Keratinocyte (primary cell): ENCODE measurements around the gene RAPGEF4. TPM values are rescaled to one million over a fixed set of nuclear protein-coding genes. Genes with fewer than 3 reads are reported as not detected.

Source experiments
- DNase-seq: peaks from one replicate; pipeline ENCODE4 v3.0.0-alpha.2; 2011; ENCODE audit warnings: low read depth, missing footprints, low spot score
- FAIRE-seq: peaks from 2 replicates; lab custom pipeline; 2011; peaks lifted over from hg19 to GRCh38; lab: Jason Lieb, UNC
- H2AFZ ChIP-seq: 2 replicates; pipeline ENCODE4 v1.6.0; 2012; ENCODE audit warnings: low read length, control low read depth, inconsistent platforms; ENCODE audit not compliant: control insufficient read depth
- H3K27ac ChIP-seq: 2 replicates; pipeline ENCODE4 v1.5.1; 2011; ENCODE audit warnings: low read length; ENCODE audit not compliant: control insufficient read depth, insufficient read depth
- H3K27me3 ChIP-seq: 3 replicates; pipeline ENCODE4 v1.6.0; 2011; ENCODE audit warnings: low read length; ENCODE audit not compliant: control insufficient read depth, insufficient read depth; ENCODE audit errors: extremely low read depth
- H3K36me3 ChIP-seq, 2 experiments: 2 replicates in 1 of 2; 3 replicates in 1 of 2; pipeline ENCODE4 v1.5.1; 2011; ENCODE audit warnings: low read length in 2 of 2, mild to moderate bottlenecking in 1 of 2; ENCODE audit not compliant: control insufficient read depth in 2 of 2, insufficient read depth in 2 of 2; ENCODE audit errors: extremely low read depth in 1 of 2
- H3K4me1 ChIP-seq: 3 replicates; pipeline ENCODE4 v1.5.1; 2011; ENCODE audit warnings: low read length; ENCODE audit not compliant: control insufficient read depth, insufficient read depth; ENCODE audit errors: extremely low read depth
- H3K4me2 ChIP-seq: 3 replicates; pipeline ENCODE4 v1.6.0; 2011; ENCODE audit warnings: low read depth, low read length; ENCODE audit not compliant: control insufficient read depth, insufficient read depth; ENCODE audit errors: extremely low read depth
- H3K4me3 ChIP-seq, 3 experiments: fragments of 200-600 bp in 1 of 3; sonication (generic) in 1 of 3; 2 replicates in 2 of 3; 3 replicates in 1 of 3; pipeline ENCODE4 v1.5.1; 2011 to 2016; ENCODE audit warnings: low read length in 3 of 3, mild to moderate bottlenecking in 3 of 3, control low read depth in 2 of 3, inconsistent platforms in 1 of 3, low read depth in 1 of 3, mixed read lengths in 1 of 3, mixed run types in 1 of 3, moderate library complexity in 1 of 3; ENCODE audit not compliant: control insufficient read depth in 2 of 3, insufficient read depth in 2 of 3; ENCODE audit errors: extremely low read depth in 1 of 3
- H3K79me2 ChIP-seq: 2 replicates; pipeline ENCODE4 v1.6.0; 2012; ENCODE audit warnings: low read length; ENCODE audit not compliant: control insufficient read depth, insufficient read depth
- H3K9ac ChIP-seq: 3 replicates; pipeline ENCODE4 v1.6.0; 2011; ENCODE audit warnings: low read length; ENCODE audit not compliant: control insufficient read depth, insufficient read depth; ENCODE audit errors: extremely low read depth
- H3K9me1 ChIP-seq: 3 replicates; pipeline ENCODE4 v1.6.0; 2011; ENCODE audit warnings: low read length; ENCODE audit not compliant: control insufficient read depth, insufficient read depth; ENCODE audit errors: extremely low read depth
- H3K9me3 ChIP-seq: 2 replicates; pipeline ENCODE4 v1.5.1; 2012; ENCODE audit warnings: low read depth, low read length; ENCODE audit not compliant: control insufficient read depth
- H4K20me1 ChIP-seq: 3 replicates; pipeline ENCODE4 v1.6.0; 2011; ENCODE audit warnings: low read length; ENCODE audit not compliant: control insufficient read depth, insufficient read depth; ENCODE audit errors: extremely low read depth
- CTCF ChIP-seq, 3 experiments: IDR thresholded peaks in 1 of 3; conservative IDR thresholded peaks in 1 of 3; optimal IDR thresholded peaks in 1 of 3; 2 replicates in 2 of 3; 3 replicates in 1 of 3; pipeline versions ENCODE3 to v1.5.1; 2011; ENCODE audit warnings: low read length in 3 of 3, mild to moderate bottlenecking in 3 of 3, moderate library complexity in 2 of 3, control low read depth in 1 of 3, inconsistent platforms in 1 of 3; ENCODE audit not compliant: insufficient read depth in 2 of 3; ENCODE audit errors: extremely low read depth in 1 of 3
- EZH2 ChIP-seq: IDR thresholded peaks from one replicate; pipeline ENCODE4 v1.6.1; 2012; ENCODE audit warnings: inconsistent platforms, mild to moderate bottlenecking, low read length, moderate library complexity
- dilution Hi-C: fragments of 300-500 bp; cut with MboI; formaldehyde crosslinking; loops from one replicate; pipeline ENCODE4 v1.7.0; 2020; ENCODE audit warnings: low sequenced_read_pairs; ENCODE audit not compliant: extremely low pct_ligation_motif_present
- polyA plus RNA-seq, 5 experiments: library from polyadenylated mRNA; depleted of rRNA in 3 of 5; stranded (reverse) in 3 of 5; stranded (forward) in 1 of 5; unstranded in 1 of 5; fragments of >200 nt; gene quantifications; 1 replicate in 1 of 5; 2 replicates in 3 of 5; 3 replicates in 1 of 5; pipeline versions ENCODE4 v1.2.1 to v1.2.3, GENCODE V29; 2011 to 2012; ENCODE audit warnings: missing spikeins in 2 of 5, low read depth in 1 of 5, low replicate concordance in 1 of 5

Gene RAPGEF4
- polyA plus RNA-seq, 1 donor (not counting 4 experiments of a cell fraction or from before 2014, with no cell fraction given): 1.6 TPM

- no peak overlapping the region for H3K4me3 ChIP-seq
- no peak overlapping the region for H3K27ac ChIP-seq
- dilution Hi-C loops: no loop called here
- DNase-seq: no peak
- H2AFZ ChIP-seq: no peak overlapping the region
- no peak overlapping the region for H3K4me2 ChIP-seq
- no peaks in the 10 kb centered on the region for H3K4me1 ChIP-seq
- FAIRE-seq: no peak
- no peaks in the 10 kb centered on the region for H4K20me1 ChIP-seq
- TF ChIP-seq CTCF (optimal IDR thresholded peaks at IDR 0.05 in 1 of 3, IDR thresholded peaks at IDR 0.05 in 1 of 3, conservative IDR thresholded peaks at IDR 0.05 in 1 of 3; ENCODE audit: extremely low read depth in 1 of 3, insufficient read depth in 2 of 3, low read length in 3 of 3) (no peak), EZH2 (no peak)
- H3K9me3 ChIP-seq: no peaks in the 10 kb centered on the region
- H3K79me2 ChIP-seq: no peaks in the 10 kb centered on the region
- H3K9me1 ChIP-seq: no peaks in the 10 kb centered on the region
- H3K27me3 ChIP-seq: no peaks in the 10 kb centered on the region
- H3K36me3 ChIP-seq: no peaks in the 10 kb centered on the region
- no peak overlapping the region for H3K9ac ChIP-seq
These were observed 37.0 kb downstream of the RAPGEF4 start for GRCh38 chr2:172772633-172773032.

- no peak overlapping the region for H2AFZ ChIP-seq
- FAIRE-seq (no peak), DNase-seq (no peak)
- H3K9me1 ChIP-seq: no peaks in the 10 kb centered on the region
- H3K79me2 ChIP-seq: no peaks in the 10 kb centered on the region
- H3K9ac ChIP-seq: no peak overlapping the region
- no peaks in the 10 kb centered on the region for H3K36me3 ChIP-seq
- no peak overlapping the region for H3K4me3 ChIP-seq
- no peaks in the 10 kb centered on the region for H3K9me3 ChIP-seq
- no peak overlapping the region for H3K4me2 ChIP-seq
- no peaks in the 10 kb centered on the region for H3K27me3 ChIP-seq
- H4K20me1 ChIP-seq: no peaks in the 10 kb centered on the region
- dilution Hi-C loops: no loop called here
- TF ChIP-seq CTCF (optimal IDR thresholded peaks at IDR 0.05 in 1 of 3, IDR thresholded peaks at IDR 0.05 in 1 of 3, conservative IDR thresholded peaks at IDR 0.05 in 1 of 3; ENCODE audit: extremely low read depth in 1 of 3, insufficient read depth in 2 of 3, low read length in 3 of 3) (no peak), EZH2 (no peak)
- H3K4me1 ChIP-seq: no peaks in the 10 kb centered on the region
- H3K27ac ChIP-seq: no peak overlapping the region
These were observed 38.7 kb downstream of the RAPGEF4 start for GRCh38 chr2:172774302-172774701.
